NCI-H146 treated with DMSO at 0.1 percent for 48 hours (cell line): ENCODE results near the gene ZMIZ1.

Experiments
- DNase-seq: peaks from one replicate; lab custom pipeline; 2025; ENCODE audit not compliant: unreplicated experiment; lab: John Stamatoyannopoulos, UW

The ZMIZ1 gene, protein sequence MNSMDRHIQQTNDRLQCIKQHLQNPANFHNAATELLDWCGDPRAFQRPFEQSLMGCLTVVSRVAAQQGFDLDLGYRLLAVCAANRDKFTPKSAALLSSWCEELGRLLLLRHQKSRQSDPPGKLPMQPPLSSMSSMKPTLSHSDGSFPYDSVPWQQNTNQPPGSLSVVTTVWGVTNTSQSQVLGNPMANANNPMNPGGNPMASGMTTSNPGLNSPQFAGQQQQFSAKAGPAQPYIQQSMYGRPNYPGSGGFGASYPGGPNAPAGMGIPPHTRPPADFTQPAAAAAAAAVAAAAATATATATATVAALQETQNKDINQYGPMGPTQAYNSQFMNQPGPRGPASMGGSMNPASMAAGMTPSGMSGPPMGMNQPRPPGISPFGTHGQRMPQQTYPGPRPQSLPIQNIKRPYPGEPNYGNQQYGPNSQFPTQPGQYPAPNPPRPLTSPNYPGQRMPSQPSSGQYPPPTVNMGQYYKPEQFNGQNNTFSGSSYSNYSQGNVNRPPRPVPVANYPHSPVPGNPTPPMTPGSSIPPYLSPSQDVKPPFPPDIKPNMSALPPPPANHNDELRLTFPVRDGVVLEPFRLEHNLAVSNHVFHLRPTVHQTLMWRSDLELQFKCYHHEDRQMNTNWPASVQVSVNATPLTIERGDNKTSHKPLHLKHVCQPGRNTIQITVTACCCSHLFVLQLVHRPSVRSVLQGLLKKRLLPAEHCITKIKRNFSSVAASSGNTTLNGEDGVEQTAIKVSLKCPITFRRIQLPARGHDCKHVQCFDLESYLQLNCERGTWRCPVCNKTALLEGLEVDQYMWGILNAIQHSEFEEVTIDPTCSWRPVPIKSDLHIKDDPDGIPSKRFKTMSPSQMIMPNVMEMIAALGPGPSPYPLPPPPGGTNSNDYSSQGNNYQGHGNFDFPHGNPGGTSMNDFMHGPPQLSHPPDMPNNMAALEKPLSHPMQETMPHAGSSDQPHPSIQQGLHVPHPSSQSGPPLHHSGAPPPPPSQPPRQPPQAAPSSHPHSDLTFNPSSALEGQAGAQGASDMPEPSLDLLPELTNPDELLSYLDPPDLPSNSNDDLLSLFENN

DNA sequence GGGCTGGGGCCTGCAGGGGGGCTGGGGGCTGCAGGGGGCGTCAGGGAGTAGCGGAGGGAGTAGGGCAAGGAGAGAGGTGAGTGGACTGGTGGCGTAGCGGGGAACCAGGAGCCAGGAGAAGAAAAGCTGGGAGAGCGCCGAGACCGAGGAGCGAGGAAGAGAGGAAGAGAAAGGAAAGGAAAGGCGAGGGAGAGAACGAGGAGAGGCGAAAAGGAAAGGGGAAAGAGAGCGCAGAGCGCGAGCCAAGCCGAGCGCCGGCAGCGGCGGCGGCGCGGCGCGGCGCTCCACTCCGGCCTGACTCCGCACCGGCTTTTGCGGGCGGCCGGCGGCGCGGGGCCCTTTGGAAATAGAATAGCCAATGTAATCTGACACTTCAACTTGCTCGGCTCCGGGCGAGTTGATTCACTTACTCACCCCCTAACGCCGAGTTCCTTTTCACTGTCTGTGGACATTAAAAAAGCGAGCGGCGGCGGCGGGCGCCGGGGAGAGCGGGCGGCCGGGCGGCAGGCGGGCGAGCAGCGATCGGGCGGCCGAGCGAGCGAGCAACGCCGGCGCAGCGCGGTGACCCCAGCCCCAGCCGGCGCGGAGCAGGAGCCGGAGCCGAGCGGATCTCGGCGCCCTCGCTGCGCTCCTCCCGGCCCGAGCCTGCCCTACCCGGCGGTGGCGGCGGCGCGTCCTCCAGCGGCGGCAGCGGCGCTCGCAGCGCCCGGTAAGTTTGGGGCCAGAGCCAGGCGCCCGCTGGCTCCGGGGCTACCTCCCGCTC, at the start of gene ZMIZ1:
ZMIZ1 (plus strand) TSS at position 405 of the 763 bp plus-strand sequence. CDS start 132,667 bp downstream, outside the sequence.
- peak; percentile 85 for DNase-seq

DNA sequence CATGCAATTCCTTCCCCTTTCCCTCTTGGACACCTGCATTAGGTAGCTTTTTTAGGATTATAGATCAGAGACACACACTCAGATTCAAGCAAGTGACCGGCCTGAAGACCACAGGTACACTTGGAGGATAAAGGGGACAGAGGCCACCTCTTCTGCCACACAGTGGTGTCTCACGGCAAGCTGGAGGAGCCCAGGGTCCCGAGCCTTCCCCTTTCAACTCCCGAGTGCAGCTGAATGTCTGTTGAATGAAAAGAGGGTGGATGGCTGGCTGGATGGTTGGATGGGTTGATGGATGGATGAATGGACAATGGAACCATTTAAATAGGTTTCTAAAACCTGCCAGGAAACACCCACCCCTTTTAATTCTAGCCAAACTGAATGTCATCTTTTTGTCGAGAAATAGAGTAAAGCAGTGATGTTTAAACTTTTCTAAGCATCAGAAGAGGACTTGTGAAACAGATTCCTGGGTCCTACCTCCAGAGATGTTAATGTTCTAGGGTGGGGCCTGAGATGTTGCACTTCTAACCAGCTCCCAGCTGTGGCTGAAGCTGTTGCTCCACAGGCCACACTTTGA, 49.2 kb upstream of the ZMIZ1 start:
- no peak for DNase-seq

DNA sequence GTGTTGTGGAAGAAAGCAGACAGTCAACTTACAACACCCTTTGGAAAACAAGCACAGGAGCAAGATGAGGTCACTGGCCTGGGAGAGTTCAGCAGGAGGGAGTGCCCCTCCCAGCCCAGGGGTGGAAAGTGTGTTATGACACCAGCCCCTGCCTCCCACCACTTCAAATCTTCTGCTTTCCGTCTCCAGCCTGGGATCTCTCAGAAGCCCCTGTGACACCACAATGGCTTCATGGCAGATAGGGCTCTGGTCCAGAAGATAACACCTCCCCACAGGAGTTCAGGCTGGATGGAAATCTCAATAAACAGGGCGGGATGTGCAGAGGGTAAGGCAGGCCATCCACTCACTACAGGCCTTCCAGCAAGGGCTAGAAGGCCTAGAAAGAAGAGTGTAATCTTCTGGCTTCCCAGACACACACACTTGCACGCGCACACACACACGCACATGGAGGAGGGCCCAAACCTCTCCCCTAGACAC, 48.7 kb upstream of the ZMIZ1 start:
- no peak for DNase-seq

DNA sequence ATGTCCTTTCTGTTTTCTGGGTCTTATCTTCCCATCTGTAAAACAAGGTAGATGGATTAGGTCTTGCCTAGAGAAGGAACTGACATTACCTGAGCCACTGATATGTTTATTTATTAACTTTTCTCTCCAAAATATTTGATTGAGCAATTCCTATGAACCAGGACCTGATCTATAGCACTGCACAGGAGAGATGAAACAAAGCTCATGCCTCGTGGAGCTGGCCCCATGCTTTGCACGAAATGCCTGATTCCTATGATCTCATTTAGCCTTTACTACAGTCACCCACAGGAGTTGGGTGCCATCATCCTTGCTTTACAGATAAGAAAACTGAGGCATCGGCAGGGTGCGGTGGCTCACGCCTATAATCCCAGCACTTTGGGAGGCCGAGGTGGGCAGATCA, 48.2 kb upstream of the ZMIZ1 start:
- no peak for DNase-seq

DNA sequence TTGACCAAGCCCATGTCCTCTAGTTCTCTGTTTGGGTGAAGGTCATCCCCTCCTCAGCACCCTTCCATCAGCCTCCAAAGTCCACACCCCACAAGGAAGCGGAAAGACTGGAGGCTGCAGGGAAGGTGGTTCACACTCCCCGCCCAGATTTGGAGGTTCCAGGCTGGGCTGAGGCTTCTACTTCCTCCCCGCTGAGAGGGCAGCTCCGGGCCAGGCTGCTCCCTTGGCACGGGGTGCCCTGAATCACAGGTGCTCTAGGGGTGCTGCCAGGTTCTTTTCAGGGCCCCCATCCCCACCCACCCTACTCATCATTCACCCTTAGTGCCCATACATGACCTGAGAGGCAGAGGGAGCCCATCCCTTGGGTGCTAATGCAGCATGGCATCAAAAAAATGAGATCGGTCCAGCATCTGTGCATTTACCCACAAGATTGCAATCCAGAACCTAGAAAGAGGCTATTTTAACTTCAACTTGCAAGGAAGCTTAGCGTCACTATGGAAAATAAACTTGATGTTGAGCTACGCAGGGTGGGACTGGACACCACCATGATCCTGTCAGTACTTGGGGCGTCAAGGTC, 47.3 kb upstream of the ZMIZ1 start:
- no peak for DNase-seq

DNA sequence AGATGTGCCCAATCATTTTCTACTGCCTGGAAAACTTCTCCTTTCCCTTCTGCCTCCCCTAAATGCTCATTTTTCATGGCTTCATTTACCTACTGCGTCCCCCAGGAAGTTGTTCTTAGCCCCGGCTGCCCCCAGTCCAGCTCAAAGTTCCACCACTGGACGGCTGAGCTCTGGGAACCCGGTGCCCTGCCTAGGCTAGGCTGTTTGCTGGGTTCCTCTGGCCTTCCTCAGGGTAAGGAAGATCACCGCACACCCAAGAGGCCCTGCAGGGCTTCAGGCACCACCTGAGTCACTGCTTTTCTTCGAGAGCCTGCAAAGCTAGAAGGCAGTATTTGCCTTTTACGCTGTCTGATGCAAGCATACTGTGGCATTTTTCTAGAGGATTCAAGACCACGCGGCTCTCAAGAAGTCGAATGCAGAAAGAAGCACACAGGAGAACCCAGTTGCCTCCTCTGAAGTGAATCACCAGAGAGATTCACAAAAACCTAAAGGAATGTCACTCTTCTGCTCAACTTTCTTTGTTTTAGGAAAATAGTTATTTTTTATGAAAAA, 46.7 kb upstream of the ZMIZ1 start:
- DNase-seq, result no peak

DNA sequence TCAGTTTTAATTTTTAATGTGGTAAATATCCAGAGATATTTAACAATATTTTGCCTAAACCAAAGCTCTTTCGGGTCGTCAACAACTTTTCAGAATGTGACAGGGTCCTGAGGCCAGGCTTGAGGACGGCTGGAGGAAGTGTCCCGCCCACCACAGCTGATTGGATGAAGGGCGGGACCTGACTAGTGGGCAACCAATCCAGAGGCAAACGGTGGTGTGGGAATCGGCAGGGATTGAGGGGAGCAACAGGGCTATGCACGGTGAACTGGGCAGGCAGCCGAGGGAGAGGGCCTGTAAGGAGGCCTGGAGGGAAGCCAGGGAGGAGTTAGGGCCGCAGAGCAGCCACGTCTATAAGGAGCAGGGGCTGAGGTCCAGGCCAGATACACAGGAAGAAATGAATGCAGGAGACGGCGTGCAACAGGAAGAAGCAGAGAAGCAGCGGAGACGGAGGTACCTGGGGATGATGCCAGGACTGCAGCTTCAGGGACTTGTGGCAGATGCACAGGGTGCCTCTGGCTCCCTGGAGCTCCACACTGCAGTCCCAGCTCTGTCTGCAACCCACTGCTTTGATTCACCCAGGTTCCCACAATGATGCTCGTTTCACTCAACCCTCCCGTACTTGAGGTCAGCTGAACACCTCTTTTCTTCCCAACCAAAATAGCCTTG, 46.1 kb upstream of the ZMIZ1 start:
- DNase-seq, result no peak

DNA sequence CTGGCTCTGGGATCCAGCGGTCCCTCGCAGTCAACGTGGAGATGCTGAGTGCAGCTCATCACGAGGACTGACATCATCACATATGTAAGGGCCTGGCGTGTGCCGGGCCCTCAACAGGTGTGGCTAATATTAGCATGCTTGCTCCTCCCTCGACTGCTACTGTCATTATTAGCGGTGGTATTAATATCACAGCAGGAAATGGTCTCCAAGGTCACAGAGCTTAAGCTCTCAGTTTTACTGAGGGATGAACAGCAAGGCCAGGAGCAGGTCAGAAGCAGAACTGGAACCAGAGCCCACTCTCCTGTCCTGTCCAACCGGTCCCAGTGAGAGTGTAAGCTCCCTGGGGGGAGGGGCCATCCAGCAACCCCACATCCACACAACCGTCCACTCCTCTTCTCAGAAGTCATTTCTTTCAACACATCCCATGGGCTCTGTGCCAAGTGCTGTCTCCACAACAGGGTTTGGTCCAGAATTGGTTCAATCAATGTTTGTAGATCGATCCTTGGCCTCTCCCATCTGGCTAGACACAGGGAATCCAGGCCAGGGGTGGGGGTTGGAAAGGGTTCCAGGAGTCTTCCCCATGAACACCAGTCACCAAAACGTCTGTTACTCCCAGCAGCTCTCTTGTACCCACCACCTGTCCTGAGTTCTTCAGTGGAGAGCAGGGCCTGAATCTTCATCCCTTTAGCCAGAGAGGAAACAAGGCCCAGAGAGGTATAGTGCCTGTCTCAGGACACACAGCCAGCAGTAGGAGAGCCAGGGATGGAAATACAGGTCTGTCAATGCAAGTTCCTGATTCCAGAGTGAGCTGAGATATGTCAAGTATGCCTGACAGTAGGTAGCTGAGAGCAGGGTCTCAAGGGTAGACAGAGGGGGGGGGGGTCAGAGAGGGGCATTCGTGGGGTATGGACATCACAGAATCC, 45.3 kb upstream of the ZMIZ1 start:
- DNase-seq, result peak; percentile 42

DNA sequence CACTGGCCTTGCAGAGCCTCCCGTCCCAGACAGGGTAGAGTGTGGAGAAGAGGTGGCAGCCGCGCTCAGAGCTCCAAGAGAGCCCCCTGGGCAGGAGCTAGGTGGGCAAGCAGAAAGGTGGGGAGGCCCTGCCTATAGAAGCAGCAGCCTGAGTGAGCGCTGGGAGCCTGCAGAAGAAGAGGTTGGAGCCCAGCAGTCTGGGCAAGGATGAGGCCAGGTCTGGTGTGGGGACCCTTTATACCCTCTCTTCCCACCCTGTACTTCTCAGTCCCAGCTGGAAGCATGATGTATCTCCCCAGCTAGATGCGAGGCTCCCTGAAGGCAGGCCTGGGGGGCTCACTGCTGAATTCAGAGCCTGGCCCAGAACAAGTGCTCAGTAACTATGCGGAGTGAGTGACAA, 44.5 kb upstream of the ZMIZ1 start:
- no peak for DNase-seq

DNA sequence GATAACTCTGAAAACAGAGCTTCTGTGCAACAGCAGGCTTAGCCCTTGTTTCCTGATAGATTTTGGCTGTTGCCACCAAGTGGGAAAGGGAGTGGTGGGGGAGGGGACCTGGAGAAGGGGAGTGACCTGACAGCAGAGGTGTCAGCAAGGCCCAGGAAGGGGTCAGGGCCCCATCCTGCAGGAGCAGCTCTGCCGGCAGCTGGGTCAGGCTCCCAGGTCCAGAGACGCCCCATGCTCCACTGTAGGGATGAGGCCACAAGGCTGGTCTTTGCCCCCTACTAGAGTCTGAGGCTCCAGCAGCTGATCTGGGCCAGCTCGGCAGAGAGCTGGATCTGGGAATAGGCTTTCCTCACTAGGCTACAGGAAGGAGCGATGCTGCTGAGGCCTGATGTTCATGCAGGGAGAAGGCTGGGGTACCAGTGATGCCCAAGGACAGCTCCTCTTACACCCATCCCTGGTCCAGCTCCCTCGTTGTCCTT, 44.0 kb upstream of the ZMIZ1 start:
- no peak for DNase-seq

DNA sequence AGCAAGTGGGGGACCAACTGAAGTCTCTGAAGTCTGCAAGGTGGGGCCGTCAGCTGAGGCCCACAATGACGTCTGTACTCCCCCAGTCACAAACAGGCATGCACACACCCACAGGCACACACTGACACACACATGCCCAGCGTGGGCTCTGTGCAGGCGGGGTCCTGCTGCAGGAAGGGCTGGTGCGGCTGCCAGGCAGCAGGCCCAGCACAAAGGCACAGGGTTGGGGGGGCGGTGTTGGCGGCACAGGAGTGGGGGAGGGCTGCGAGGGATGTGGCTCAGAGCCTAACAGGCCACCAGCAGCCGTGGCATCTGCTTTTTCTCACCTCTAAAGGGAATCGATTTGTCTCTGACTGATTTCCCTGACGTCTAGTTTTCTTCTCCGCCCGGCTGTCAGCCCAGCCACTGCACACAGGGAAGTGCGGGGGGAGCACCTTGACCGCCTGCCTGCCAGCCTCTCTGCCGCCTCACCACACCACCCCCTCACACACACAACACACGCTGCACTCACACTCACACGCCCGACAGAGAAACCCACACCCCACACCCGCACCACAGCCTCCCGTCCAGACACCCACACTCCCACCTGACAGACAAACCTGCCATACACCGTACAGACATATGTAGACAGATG, 43.5 kb upstream of the ZMIZ1 start:
- no peak for DNase-seq

DNA sequence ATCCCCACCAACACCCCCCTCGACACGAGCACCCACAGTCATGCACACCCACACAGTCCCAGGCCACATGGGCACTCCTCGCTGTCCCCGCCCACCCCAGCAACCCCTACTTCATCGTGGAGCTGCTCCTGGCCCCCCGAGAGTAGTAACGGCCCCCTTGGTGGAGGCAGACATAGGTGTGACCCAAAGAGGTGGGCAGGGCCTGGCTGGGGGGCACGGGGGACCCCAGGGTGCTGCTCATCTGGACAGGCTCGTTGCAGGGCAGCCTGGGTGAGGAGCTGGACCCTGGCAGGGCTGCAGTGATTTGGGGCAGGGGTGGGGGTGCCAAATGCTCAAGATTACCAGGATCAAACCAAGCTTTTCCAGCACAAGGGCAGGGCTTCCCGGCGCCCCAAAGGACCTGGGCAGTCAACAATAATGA, 42.4 kb upstream of the ZMIZ1 start:
- DNase-seq, result no peak

DNA sequence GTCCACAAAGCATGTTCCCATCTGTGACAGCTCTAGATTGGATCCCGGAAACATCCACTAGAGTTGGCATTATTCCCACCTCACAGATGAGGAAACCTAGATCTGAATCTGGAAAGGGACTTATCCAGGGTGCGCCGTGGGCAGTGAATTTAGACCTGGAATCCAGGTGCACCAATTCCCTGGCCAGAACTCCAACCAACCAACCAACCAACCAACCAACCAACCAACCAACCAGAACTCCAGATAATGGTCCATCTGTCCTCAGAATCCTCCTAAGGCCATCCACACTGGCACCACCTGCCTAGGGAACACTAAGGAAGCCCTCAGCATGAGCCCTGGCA, 42.0 kb upstream of the ZMIZ1 start:
- DNase-seq, result no peak

DNA sequence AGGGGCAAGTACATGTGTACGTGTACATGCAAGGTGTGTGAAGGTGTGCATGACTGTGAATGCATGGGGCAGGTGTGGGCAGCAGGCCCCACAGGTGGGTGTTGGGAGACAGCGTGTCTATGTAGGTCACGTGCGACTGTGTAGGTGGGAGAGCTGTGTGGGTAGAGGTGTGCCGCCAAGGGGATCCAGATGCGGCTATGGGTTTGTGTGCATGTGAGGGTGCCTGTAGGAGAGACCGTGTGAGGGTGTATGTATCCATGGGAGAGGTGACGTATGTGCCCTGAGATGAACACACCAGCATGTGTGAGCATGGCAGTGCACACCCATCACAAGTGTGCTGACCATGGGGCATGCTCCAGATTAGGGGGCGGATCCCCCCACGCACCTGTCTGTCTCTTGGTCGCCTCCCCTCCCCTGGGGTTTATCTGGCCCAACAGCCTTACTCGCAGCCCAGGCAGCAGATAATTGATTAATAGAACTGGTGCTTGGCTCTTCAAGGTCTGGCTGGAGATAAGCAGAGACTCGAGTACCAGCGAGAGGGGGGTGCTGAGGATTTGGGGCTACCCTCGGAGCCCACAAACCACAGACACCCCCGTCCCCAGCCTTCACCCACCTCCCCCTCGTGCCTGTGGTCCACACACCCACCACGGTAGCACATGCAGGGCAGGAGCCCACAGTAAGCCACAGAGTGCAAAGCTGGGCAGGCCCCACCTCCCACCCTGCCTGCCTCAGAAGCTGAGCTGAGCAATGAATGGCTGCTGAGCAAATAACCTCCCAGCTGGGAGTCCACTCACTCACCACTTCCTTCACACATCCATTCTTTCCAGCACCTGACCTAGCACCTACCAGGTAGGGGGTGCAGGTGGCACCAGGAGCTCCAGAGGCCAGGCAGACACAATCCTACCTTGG, 41.4 kb upstream of the ZMIZ1 start:
- peak; percentile 87 for DNase-seq

DNA sequence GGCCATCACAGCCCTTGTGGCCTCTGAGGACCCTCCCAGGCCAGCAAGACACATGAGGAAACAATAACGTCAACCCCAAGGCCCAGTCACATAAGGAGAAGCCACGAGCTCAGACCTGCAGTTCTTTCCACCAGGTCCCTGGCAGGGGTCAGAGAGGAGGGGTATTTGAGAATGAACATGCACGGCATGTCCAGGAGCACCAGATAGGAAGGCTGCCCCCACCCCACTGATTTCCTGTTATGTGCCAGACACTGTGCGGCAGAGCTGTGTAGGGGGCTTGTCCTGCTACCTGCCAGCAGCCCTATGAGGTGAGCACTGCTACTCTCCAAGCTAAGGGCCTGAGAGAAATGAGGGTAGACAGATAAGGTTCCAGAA, 40.7 kb upstream of the ZMIZ1 start:
- DNase-seq, result no peak

DNA sequence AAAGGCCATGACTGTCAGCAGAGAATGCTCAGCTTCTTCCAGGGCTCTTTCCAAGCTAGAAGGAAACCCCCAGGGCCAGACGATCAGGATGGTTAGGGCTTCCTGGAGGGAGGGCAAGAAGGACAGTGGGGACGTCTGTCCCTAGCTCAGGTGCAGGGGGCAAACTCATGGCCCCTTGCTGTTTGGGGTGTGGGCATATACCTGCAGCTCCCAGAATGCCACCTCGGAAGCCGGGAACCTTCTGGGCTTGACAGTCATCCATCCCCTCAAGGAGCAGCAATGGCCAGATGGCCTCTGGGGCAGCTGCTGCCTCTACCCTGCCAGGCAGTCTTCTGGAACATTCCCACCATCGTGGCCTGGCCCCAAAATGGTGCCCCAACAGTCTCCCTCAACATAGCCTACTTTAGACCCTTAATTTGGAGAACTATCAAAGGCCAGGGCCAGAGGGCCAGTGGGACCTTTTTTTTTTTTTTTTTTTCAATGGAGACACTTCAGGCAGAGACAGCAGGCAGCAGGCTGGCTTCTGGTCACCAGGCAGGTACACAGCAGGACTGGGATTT, 40.2 kb upstream of the ZMIZ1 start:
- no peak for DNase-seq
